Measurements from ENCODE around the gene RAB28.

Gene RAB28

GRCh38 chr4:13527192-13527980 is 43.2 kb upstream of the RAB28 start:
- Histone ChIP-seq H3K36me3 (ENCODE audit: insufficient read depth, low read length) (no peaks in the 10 kb centered on the region), H3K4me3 (ENCODE audit: low read depth, low read length, poor library complexity, severe bottlenecking) (no peak overlapping the region), H3K4me1 (ENCODE audit: insufficient read depth, low read length, severe bottlenecking) (no peaks in the 10 kb centered on the region), H3K27me3 (ENCODE audit: insufficient read depth, low read length) (no peaks in the 10 kb centered on the region), H4K20me1 (ENCODE audit: insufficient read depth, low read length) (no peaks in the 10 kb centered on the region), H3K9ac (ENCODE audit: low read length) (no peak overlapping the region), H3K79me2 (ENCODE audit: insufficient read depth, low read length) (no peaks in the 10 kb centered on the region), H2AFZ (ENCODE audit: low read length) (no peak overlapping the region), H3F3A (ENCODE audit: insufficient read depth, low read length) (no peaks in the 10 kb centered on the region), H3K9me3 (ENCODE audit: low read length) (no peaks in the 10 kb centered on the region), H3K4me2 (ENCODE audit: low read length) (no peak overlapping the region), H3K27ac (ENCODE audit: low read depth, low read length, poor library complexity, severe bottlenecking) (no peak overlapping the region), H3K9me2 (ENCODE audit: low read depth, low read length) (no peaks in the 10 kb centered on the region)
- TF ChIP-seq CTCF (IDR thresholded peaks at IDR 0.05; ENCODE audit: low read length) (no peak), EZH2 (IDR thresholded peaks at IDR 0.05; ENCODE audit: borderline replicate concordance, low read length) (no peak)

GRCh38 chr4:13526658-13527057 is 42.5 kb upstream of the RAB28 start:
- no peaks in the 10 kb centered on the region for H3K4me1 ChIP-seq (ENCODE audit: insufficient read depth, low read length, severe bottlenecking)
- H3F3A ChIP-seq (ENCODE audit: insufficient read depth, low read length) = no peaks in the 10 kb centered on the region
- no peak for TF ChIP-seq CTCF (IDR thresholded peaks at IDR 0.05; ENCODE audit: low read length)
- TF ChIP-seq EZH2 (IDR thresholded peaks at IDR 0.05; ENCODE audit: borderline replicate concordance, low read length) = no peak
- no peaks in the 10 kb centered on the region for H4K20me1 ChIP-seq (ENCODE audit: insufficient read depth, low read length)
- H3K27ac ChIP-seq (ENCODE audit: low read depth, low read length, poor library complexity, severe bottlenecking) = no peak overlapping the region
- H3K36me3 ChIP-seq (ENCODE audit: insufficient read depth, low read length) = no peaks in the 10 kb centered on the region
- no peak overlapping the region for H3K4me2 ChIP-seq (ENCODE audit: low read length)
- no peak overlapping the region for H3K4me3 ChIP-seq (ENCODE audit: low read depth, low read length, poor library complexity, severe bottlenecking)
- H3K9me3 ChIP-seq (ENCODE audit: low read length) = no peaks in the 10 kb centered on the region
- H3K27me3 ChIP-seq (ENCODE audit: insufficient read depth, low read length) = no peaks in the 10 kb centered on the region
- H3K79me2 ChIP-seq (ENCODE audit: insufficient read depth, low read length) = no peaks in the 10 kb centered on the region
- H3K9ac ChIP-seq (ENCODE audit: low read length) = no peak overlapping the region
- no peak overlapping the region for H2AFZ ChIP-seq (ENCODE audit: low read length)
- H3K9me2 ChIP-seq (ENCODE audit: low read depth, low read length) = no peaks in the 10 kb centered on the region

- Histone ChIP-seq H3K4me3 (ENCODE audit: low read depth, low read length, poor library complexity, severe bottlenecking) (no peak overlapping the region), H3K27ac (ENCODE audit: low read depth, low read length, poor library complexity, severe bottlenecking) (no peak overlapping the region), H3K79me2 (ENCODE audit: insufficient read depth, low read length) (no peaks in the 10 kb centered on the region), H3K27me3 (ENCODE audit: insufficient read depth, low read length) (no peaks in the 10 kb centered on the region), H3K9me2 (ENCODE audit: low read depth, low read length) (no peaks in the 10 kb centered on the region), H3K36me3 (ENCODE audit: insufficient read depth, low read length) (no peaks in the 10 kb centered on the region), H3K4me2 (ENCODE audit: low read length) (no peak overlapping the region), H3K9me3 (ENCODE audit: low read length) (no peaks in the 10 kb centered on the region), H4K20me1 (ENCODE audit: insufficient read depth, low read length) (no peaks in the 10 kb centered on the region), H3K4me1 (ENCODE audit: insufficient read depth, low read length, severe bottlenecking) (no peaks in the 10 kb centered on the region), H3F3A (ENCODE audit: insufficient read depth, low read length) (no peaks in the 10 kb centered on the region), H3K9ac (ENCODE audit: low read length) (no peak overlapping the region), H2AFZ (ENCODE audit: low read length) (no peak overlapping the region)
- TF ChIP-seq EZH2 (IDR thresholded peaks at IDR 0.05; ENCODE audit: borderline replicate concordance, low read length) (no peak), CTCF (IDR thresholded peaks at IDR 0.05; ENCODE audit: low read length) (no peak)
Measured at GRCh38 chr4:13525606-13526281, 41.6 kb upstream of the RAB28 start.
